GM12872 (cell line): Measurements from ENCODE around the gene PACSIN2.

Experiments
- CTCF ChIP-seq: IDR thresholded peaks from 3 replicates; pipeline ENCODE4 v1.5.1; 2011; ENCODE audit warnings: low read depth, mild to moderate bottlenecking, low read length, moderate library complexity; ENCODE audit not compliant: insufficient read depth

PACSIN2 gene

GRCh38 chr22:42889304-42889703 lies 125.6 kb downstream of the PACSIN2 start:
- no peak for TF ChIP-seq CTCF

GRCh38 chr22:42887523-42888507 lies 127.1 kb downstream of the PACSIN2 start:
- no peak for TF ChIP-seq CTCF

GRCh38 chr22:42887120-42887519 lies 127.8 kb downstream of the PACSIN2 start:
- no peak for TF ChIP-seq CTCF

- no peak for TF ChIP-seq CTCF
Observed at GRCh38 chr22:42885446-42885845, 129.5 kb downstream of the PACSIN2 start.

- TF ChIP-seq CTCF: no peak
Observed at GRCh38 chr22:42884616-42885375, 130.2 kb downstream of the PACSIN2 start.

GRCh38 chr22:42883970-42884369 lies 131.0 kb downstream of the PACSIN2 start:
- no peak for TF ChIP-seq CTCF

- no peak for TF ChIP-seq CTCF
Observed at GRCh38 chr22:42883121-42883520, 131.8 kb downstream of the PACSIN2 start.
